HEK293 (cell line): ENCODE data around the gene ATP5F1B.

Experiments used
- EGR2 ChIP-seq: fragments of 450-650 bp; formaldehyde crosslinking; IDR thresholded peaks from 2 replicates; pipeline ENCODE4 v1.5.1; 2016; ENCODE audit warnings: low read depth, missing biosample characterization, missing genetic modification characterization
- GLI2 ChIP-seq: fragments of 450-650 bp; formaldehyde crosslinking; IDR thresholded peaks from 2 replicates; pipeline ENCODE4; 2017; ENCODE audit warnings: missing biosample characterization, missing genetic modification characterization, low read depth, borderline replicate concordance
- HOXA7 ChIP-seq: sonication (generic); formaldehyde crosslinking; IDR thresholded peaks from 2 replicates; pipeline ENCODE4 v1.8.1; 2022; ENCODE audit warnings: missing genetic modification reagents, borderline replicate concordance
- KLF16 ChIP-seq: fragments of 450-650 bp; formaldehyde crosslinking; IDR thresholded peaks from 2 replicates; pipeline ENCODE4 v1.5.1; 2017; ENCODE audit warnings: missing biosample characterization, missing genetic modification characterization
- MEIS1 ChIP-seq: sonication (generic); formaldehyde crosslinking; IDR thresholded peaks from 2 replicates; pipeline ENCODE4 v1.8.1; 2022; ENCODE audit warnings: missing genetic modification reagents, mild to moderate bottlenecking, borderline replicate concordance
- MYNN ChIP-seq: fragments of 450-650 bp; formaldehyde crosslinking; IDR thresholded peaks from 2 replicates; pipeline ENCODE4 v1.5.1; 2016; ENCODE audit warnings: missing biosample characterization, missing genetic modification characterization, borderline replicate concordance
- TRIM28 ChIP-seq: IDR thresholded peaks from 2 replicates; pipeline ENCODE4 v1.6.1; 2011; ENCODE audit warnings: low read length, control low read depth, borderline replicate concordance
- ZBTB26 ChIP-seq: fragments of 450-650 bp; formaldehyde crosslinking; optimal IDR thresholded peaks from 2 replicates; pipeline ENCODE3; 2016; ENCODE audit warnings: missing biosample characterization, mild to moderate bottlenecking, missing genetic modification characterization
- ZBTB44 ChIP-seq: fragments of 450-650 bp; IDR thresholded peaks from 2 replicates; pipeline ENCODE4 v1.5.1; 2018; ENCODE audit warnings: missing biosample characterization, mild to moderate bottlenecking, missing genetic modification characterization
- ZNF10 ChIP-seq: fragments of 450-650 bp; formaldehyde crosslinking; IDR thresholded peaks from 2 replicates; pipeline ENCODE4 v1.5.1; 2017; ENCODE audit warnings: missing biosample characterization, missing genetic modification characterization
- ZNF132 ChIP-seq: fragments of 450-650 bp; formaldehyde crosslinking; IDR thresholded peaks from 2 replicates; pipeline ENCODE4 v1.5.1; 2017; ENCODE audit warnings: missing biosample characterization, missing genetic modification characterization, borderline replicate concordance
- ZNF169 ChIP-seq: fragments of 450-650 bp; formaldehyde crosslinking; IDR thresholded peaks from 2 replicates; pipeline ENCODE4 v1.5.1; 2016; ENCODE audit warnings: missing biosample characterization, missing genetic modification characterization
- ZNF221 ChIP-seq: fragments of 450-650 bp; formaldehyde crosslinking; IDR thresholded peaks from 2 replicates; pipeline ENCODE4 v1.5.1; 2017; ENCODE audit warnings: missing biosample characterization, missing genetic modification characterization, borderline replicate concordance
- ZNF394 ChIP-seq: fragments of 450-650 bp; formaldehyde crosslinking; IDR thresholded peaks from 2 replicates; pipeline ENCODE4 v1.5.1; 2016; ENCODE audit warnings: missing biosample characterization, missing genetic modification characterization, mild to moderate bottlenecking, moderate library complexity, borderline replicate concordance
- ZNF473 ChIP-seq: fragments of 450-650 bp; formaldehyde crosslinking; IDR thresholded peaks from 2 replicates; pipeline ENCODE4 v1.5.1; 2017; ENCODE audit warnings: missing biosample characterization, missing genetic modification characterization
- ZNF510 ChIP-seq: fragments of 450-650 bp; formaldehyde crosslinking; IDR thresholded peaks from 2 replicates; pipeline ENCODE4 v1.5.1; 2018; ENCODE audit warnings: mild to moderate bottlenecking, missing genetic modification characterization, missing biosample characterization; ENCODE audit not compliant: insufficient replicate concordance
- ZNF548 ChIP-seq: fragments of 450-650 bp; formaldehyde crosslinking; IDR thresholded peaks from 2 replicates; pipeline ENCODE4 v1.5.1; 2016; ENCODE audit warnings: missing biosample characterization, missing genetic modification characterization
- ZNF555 ChIP-seq: fragments of 450-650 bp; formaldehyde crosslinking; conservative IDR thresholded peaks from 2 replicates; pipeline ENCODE4 v1.5.1; 2017; ENCODE audit warnings: missing biosample characterization, mild to moderate bottlenecking, missing genetic modification characterization, inconsistent platforms
- ZNF561 ChIP-seq: fragments of 450-650 bp; IDR thresholded peaks from 2 replicates; pipeline ENCODE4 v1.5.1; 2018; ENCODE audit warnings: missing biosample characterization, missing genetic modification characterization, borderline replicate concordance
- ZNF571 ChIP-seq: fragments of 450-650 bp; formaldehyde crosslinking; IDR thresholded peaks from 2 replicates; pipeline ENCODE4 v1.5.0; 2017; ENCODE audit warnings: missing biosample characterization, missing genetic modification characterization
- ZNF629 ChIP-seq: fragments of 450-650 bp; formaldehyde crosslinking; IDR thresholded peaks from 2 replicates; pipeline ENCODE4 v1.5.1; 2017; ENCODE audit warnings: missing biosample characterization, missing genetic modification characterization
- ZNF664 ChIP-seq: fragments of 450-650 bp; formaldehyde crosslinking; IDR thresholded peaks from 2 replicates; pipeline ENCODE4 v1.5.1; 2016; ENCODE audit warnings: missing biosample characterization, missing genetic modification characterization
- ZNF692 ChIP-seq: fragments of 450-650 bp; formaldehyde crosslinking; IDR thresholded peaks from 2 replicates; pipeline ENCODE4 v1.5.1; 2016; ENCODE audit warnings: missing biosample characterization, missing genetic modification characterization
- ZNF792 ChIP-seq: fragments of 450-650 bp; formaldehyde crosslinking; IDR thresholded peaks from 2 replicates; pipeline ENCODE4 v1.5.1; 2016; ENCODE audit warnings: missing biosample characterization, missing genetic modification characterization
- ZSCAN4 ChIP-seq: fragments of 450-650 bp; formaldehyde crosslinking; IDR thresholded peaks from 2 replicates; pipeline ENCODE4 v1.5.1; 2017; ENCODE audit warnings: missing biosample characterization, missing genetic modification characterization
- ZSCAN5A ChIP-seq: fragments of 450-650 bp; formaldehyde crosslinking; IDR thresholded peaks from 2 replicates; pipeline ENCODE4 v1.5.1; 2016; ENCODE audit warnings: missing biosample characterization, missing genetic modification characterization
- ZXDB ChIP-seq: fragments of 450-650 bp; formaldehyde crosslinking; IDR thresholded peaks from 2 replicates; pipeline ENCODE4 v1.5.1; 2016; ENCODE audit warnings: missing biosample characterization, missing genetic modification characterization
- TF ChIP-seq, protein P1 (sequence below): fragments of 450-650 bp; IDR thresholded peaks from 2 replicates; pipeline ENCODE4 v1.5.1; 2018; ENCODE audit warnings: missing biosample characterization, missing genetic modification characterization
- TF ChIP-seq, protein P2 (sequence below): fragments of 450-650 bp; formaldehyde crosslinking; IDR thresholded peaks from 2 replicates; pipeline ENCODE4 v1.5.1; 2016; ENCODE audit warnings: missing biosample characterization, missing genetic modification characterization

ATP5F1B gene

DNA sequence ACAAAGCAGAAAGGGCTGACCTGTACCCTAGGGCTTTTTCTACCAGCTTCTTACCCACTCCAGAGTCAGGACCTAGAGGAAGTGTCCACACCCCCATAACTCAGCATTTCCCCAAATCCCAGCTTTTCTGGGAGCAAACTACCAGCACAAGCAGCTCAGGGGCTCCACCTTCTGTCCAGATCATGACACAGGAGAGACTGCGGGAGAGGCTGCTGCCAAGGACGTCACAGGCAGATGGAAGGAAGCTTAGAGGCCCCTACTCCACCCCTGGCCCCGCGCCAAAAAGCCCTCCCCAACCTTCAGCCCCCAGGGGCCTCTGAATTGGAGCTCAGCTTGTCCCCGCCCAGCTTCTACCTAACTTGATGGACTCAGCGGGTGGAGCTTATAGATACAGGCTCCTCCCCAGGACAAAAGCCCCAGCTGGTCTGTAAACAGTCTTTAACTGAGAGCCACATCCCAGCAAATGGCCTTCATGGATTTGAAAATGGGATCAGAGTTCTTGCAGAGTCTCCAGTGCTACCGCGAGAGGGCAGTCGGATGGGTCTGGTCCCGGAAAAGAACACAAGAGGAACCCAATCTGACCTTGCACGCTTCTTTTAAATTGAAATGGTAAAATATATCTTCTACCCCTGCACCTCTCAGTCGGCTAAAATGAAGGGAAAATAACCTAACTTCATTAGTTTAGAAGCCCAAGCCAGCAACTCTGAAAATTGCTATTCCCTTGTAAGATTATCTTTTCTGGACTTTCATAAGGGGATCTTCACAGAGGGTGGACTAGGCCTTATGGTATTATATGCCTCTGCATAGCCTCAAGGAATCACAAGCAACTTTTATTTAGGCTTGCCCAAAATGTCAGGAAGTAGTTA lies 8.9 kb downstream of the ATP5F1B start (continued):
- peak; percentile 62; the same call in 1 of the 2 replicates for TF ChIP-seq ZNF692
- peak; percentile 45 for TF ChIP-seq ZNF221 (tag by site-specific recombination)
- TF ChIP-seq, protein P1, sequence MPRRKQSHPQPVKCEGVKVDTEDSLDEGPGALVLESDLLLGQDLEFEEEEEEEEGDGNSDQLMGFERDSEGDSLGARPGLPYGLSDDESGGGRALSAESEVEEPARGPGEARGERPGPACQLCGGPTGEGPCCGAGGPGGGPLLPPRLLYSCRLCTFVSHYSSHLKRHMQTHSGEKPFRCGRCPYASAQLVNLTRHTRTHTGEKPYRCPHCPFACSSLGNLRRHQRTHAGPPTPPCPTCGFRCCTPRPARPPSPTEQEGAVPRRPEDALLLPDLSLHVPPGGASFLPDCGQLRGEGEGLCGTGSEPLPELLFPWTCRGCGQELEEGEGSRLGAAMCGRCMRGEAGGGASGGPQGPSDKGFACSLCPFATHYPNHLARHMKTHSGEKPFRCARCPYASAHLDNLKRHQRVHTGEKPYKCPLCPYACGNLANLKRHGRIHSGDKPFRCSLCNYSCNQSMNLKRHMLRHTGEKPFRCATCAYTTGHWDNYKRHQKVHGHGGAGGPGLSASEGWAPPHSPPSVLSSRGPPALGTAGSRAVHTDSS: no peak; the same call in 1 of the 2 replicates
- peak; percentile 88 for TF ChIP-seq ZNF394 (tag by site-specific recombination)
- TF ChIP-seq ZNF169 (tag by site-specific recombination): no peak
- peak; percentile 77; the same call in 1 of the 2 replicates for TF ChIP-seq ZXDB (tag by site-specific recombination)
- peak; percentile 92 for TF ChIP-seq ZBTB44 (tag by site-specific recombination)
- no peak for TF ChIP-seq ZNF571 (tag by site-specific recombination)
- no peak for TF ChIP-seq GLI2 (tag by site-specific recombination)
- no peak for TF ChIP-seq ZNF473 (tag by site-specific recombination)
- TF ChIP-seq ZNF629 (tag by site-specific recombination): peak; percentile 98
- TF ChIP-seq ZBTB26 (tag by site-specific recombination): no peak
- TF ChIP-seq KLF16 (tag by site-specific recombination): no peak
- no peak for TF ChIP-seq HOXA7 (CRISPR knock-in tag)
- no peak for TF ChIP-seq ZNF510 (tag by site-specific recombination)
- no peak for TF ChIP-seq ZSCAN5A
- TF ChIP-seq ZNF561 (tag by site-specific recombination): peak; percentile 97
- peak; percentile 85; the same call in 1 of the 2 replicates for TF ChIP-seq MYNN (tag by site-specific recombination)
- TF ChIP-seq ZNF548 (tag by site-specific recombination): no peak
- no peak for TF ChIP-seq ZNF10 (tag by site-specific recombination)
- TF ChIP-seq, protein P2, sequence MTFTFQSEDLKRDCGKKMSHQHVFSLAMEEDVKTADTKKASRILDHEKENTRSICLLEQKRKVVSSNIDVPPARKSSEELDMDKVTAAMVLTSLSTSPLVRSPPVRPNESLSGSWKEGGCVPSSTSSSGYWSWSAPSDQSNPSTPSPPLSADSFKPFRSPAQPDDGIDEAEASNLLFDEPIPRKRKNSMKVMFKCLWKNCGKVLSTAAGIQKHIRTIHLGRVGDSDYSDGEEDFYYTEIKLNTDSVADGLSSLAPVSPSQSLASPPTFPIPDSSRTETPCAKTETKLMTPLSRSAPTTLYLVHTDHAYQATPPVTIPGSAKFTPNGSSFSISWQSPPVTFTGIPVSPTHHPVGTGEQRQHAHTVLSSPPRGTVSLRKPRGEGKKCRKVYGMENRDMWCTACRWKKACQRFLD (tag by site-specific recombination): no peak
- no peak for TF ChIP-seq ZNF132 (tag by site-specific recombination)
- no peak for TF ChIP-seq ZSCAN4 (tag by site-specific recombination)
- TF ChIP-seq MEIS1 (CRISPR knock-in tag): no peak
- TF ChIP-seq ZNF792 (tag by site-specific recombination): no peak
- no peak for TF ChIP-seq EGR2 (tag by site-specific recombination)
- TF ChIP-seq TRIM28: no peak
- no peak for TF ChIP-seq ZNF555 (tag by site-specific recombination)
- TF ChIP-seq ZNF664: no peak
